Measurements from ENCODE around the gene GSG1L. TPM values are rescaled to one million over a fixed set of nuclear protein-coding genes. Genes with fewer than 3 reads are reported as not detected.

The GSG1L gene
- total RNA-seq, 4 donors from 2014 or later = not detected

DNA sequence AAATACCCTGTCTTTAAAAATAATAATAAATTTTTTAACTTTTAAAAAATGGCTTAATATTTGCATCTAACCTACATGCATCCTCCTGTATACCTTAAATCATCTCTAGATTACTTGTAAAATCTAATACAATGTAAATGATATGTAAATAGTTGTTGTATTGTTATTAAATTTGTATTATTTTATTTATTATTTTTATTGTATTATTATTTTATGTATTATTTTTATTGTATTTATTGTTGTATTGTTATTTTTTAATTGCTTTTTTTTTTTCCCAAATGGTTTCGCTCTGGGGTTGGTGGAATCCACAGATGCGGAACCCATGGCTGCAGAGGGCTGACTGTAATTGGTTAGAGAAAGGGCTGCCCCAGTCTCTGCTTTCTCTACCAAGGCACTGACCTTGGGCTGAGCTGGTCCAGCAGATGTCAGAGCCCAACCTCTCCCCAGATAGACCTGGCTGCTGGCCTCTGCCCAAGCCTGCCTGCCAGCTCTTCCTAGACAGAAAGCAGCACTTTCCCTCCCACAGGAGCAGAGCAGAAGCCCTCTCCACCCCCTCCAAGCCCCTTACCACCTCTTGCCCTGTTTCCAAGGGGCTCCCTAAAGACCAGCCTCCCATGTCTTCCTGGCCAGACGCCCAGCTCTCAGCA lies 183.8 kb downstream of the GSG1L start:
- TF ChIP-seq, protein P1, sequence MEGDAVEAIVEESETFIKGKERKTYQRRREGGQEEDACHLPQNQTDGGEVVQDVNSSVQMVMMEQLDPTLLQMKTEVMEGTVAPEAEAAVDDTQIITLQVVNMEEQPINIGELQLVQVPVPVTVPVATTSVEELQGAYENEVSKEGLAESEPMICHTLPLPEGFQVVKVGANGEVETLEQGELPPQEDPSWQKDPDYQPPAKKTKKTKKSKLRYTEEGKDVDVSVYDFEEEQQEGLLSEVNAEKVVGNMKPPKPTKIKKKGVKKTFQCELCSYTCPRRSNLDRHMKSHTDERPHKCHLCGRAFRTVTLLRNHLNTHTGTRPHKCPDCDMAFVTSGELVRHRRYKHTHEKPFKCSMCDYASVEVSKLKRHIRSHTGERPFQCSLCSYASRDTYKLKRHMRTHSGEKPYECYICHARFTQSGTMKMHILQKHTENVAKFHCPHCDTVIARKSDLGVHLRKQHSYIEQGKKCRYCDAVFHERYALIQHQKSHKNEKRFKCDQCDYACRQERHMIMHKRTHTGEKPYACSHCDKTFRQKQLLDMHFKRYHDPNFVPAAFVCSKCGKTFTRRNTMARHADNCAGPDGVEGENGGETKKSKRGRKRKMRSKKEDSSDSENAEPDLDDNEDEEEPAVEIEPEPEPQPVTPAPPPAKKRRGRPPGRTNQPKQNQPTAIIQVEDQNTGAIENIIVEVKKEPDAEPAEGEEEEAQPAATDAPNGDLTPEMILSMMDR (IDR thresholded peaks at IDR 0.05; ENCODE audit: low read depth) = no peak

DNA sequence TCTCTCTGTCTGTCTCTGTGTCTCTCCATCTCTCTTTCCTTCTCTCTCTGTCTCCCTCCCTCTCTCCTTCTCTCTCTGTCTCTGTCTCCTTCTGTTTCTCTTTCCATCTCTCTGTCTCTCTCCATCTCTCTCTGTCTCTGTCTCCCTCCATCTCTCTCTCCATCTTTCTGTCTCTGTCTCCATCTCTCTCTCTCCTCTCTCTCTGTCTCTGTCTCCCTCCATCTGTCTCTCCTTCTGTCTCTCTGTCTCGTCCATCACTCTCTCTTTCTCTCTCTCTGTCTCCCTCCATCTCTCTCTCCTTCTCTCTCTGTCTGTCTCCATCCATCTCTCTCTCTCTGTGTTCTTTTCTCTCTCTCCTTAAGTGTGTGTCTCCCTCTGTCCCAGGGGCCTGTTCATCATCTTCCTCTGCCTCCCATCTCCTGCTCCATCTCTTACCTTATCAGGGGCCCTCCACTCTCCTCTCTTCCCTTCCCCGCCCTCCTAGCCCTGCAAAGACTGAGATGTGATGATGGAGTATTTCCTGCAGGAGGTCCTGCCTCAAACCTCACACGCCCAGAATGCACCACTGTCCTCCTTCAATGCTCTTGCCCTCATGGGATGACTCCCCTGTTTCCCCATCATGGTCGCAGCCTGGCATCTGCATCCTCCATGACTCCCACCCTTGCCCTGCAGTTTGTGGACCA lies 193.3 kb downstream of the GSG1L start:
- TF ChIP-seq, protein P1 (IDR thresholded peaks at IDR 0.05; ENCODE audit: low read depth) = no peak

DNA sequence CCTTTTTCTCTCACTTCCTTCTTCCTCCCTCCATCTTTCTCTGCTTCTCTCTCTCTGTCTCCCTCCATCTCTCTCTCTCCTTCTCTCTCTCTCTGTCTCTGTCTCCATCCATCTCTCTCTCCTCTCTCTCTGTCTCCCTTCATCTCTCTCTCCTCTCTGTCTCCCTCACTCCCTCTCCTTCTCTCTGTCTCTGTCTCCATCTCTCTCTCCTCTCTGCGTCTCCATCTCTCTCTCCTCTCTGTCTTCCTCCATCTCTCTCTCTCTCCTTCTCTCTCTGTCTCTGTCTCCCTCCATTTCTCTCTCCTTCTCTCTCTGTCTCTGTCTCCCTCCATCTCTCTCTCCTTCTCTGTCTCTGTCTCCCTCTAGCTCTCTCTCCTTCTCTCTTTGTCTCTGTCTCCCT lies 194.1 kb downstream of the GSG1L start:
- TF ChIP-seq, protein P1 (IDR thresholded peaks at IDR 0.05; ENCODE audit: low read depth) = no peak

DNA sequence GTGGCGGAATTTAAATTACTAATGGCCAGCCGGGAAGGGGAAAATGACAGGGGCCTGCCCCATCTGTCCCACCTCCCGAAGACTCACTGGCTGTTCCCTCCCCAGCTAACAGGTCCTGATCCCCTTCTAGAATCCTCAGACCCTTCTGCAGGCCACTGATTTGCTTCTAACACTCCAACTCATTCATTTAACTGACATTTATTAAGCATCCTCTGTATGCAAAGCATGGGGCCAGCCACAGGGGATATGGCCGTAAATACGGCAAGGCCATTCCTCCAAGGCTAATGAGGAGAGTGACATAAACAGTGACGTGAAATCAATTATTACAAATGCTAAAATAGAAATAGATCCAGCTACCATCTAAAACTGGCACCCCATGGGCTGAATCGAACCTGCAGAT lies 195.3 kb downstream of the GSG1L start:
- TF ChIP-seq, protein P1 (IDR thresholded peaks at IDR 0.05; ENCODE audit: low read depth) = no peak

DNA sequence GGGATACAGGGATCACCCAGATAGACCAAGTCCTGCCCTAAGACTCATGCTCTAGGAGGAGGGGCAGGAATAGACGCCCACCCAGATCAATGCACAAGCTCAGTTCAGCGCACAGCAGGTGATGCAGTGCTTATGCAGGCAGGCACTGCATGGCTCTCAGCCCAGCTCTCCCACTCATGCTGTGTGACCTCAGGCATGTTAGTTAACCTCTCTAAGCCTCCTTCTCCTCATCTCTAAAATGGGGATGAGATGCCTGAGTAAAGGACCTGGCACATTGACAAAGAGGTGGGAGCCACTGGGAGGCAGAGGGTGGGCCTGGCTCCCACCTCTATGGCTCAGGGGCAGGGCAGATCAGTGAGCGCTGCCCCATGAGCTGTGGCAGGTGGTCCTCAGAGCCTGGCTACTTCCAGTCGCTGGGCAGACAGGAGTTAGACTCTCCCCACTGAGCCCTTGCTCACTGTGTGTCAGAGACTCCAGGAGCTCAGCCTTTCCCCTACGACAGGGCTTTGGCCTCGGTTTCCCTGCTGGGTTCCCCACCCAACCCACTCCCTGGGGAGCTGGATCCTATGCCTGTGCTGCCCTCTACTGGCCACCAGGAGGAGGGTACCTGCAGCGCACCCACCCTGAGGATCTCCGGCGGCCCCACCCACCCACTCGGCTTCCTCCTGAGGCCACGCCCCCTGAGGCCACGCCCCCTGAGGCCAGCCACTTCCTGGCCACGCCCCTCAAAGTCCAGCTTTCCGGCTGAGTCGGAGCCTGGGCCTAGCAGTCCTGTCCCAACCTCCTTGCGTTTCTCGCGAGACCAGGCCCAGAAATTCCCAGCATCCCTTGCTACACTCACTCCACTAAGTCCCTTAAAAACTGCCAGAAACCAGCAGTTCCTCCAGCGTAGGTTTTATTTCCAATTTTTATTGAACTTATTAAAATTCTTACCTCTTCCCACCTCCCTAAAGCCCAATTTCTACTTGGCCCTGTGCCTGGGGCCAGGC lies 196.1 kb downstream of the GSG1L start:
- TF ChIP-seq, protein P1 (IDR thresholded peaks at IDR 0.05; ENCODE audit: low read depth) = no peak

DNA sequence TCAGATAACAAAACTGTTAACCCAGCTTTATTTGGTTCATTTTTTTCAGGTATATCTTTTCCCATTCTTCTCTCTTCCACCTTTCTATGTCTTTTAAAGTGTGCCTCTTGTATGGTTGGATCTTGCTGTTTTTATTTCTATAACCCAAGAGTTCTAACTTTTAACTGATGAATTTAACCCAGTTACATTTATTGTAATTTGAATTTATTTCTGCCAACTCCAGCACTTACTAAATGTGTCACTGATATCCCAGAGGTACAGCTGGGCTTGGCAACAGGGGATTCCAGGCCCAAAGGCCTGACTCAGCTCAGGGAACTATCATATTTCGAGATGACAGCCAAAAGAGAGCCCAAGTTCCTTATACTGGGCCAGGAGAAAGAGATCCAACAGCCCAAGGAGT lies 200.1 kb downstream of the GSG1L start:
- TF ChIP-seq, protein P1 (IDR thresholded peaks at IDR 0.05; ENCODE audit: low read depth) = no peak

DNA sequence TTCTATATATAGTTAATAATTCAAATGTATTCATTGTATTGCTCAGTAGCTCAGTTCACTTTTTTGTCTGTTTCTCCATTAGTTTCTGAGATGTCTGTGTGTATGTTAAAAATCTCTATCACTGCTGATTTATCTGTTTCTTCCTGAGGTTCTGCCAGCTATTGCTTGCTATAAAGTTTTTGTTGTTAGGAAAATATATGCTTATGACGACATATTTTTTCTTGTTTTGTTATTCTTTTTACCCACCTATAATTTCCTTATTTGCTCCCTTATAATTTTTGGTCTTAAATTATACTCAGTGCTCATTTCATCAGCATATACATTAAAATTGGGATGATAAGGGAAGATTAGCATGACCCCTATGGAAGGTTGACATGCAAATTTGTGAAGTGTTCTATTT lies 200.6 kb downstream of the GSG1L start:
- TF ChIP-seq, protein P1 (IDR thresholded peaks at IDR 0.05; ENCODE audit: low read depth) = no peak
